HS-27A (cell line): Measurements from ENCODE around the gene AMBRA1.

Experiments used
- DNase-seq: peaks from one replicate; pipeline ENCODE4 v3.0.0-alpha.2; 2012; ENCODE audit warnings: low read depth, missing footprints

The AMBRA1 gene

GRCh38 chr11:46505741-46506482 is 87.9 kb downstream of the AMBRA1 start:
- DNase-seq = no peak

- DNase-seq = no peak
These were observed 88.8 kb downstream of the AMBRA1 start for GRCh38 chr11:46504817-46505613.

- DNase-seq = no peak
These were observed 94.0 kb downstream of the AMBRA1 start for GRCh38 chr11:46499821-46500220.

GRCh38 chr11:46498968-46499367 is 94.9 kb downstream of the AMBRA1 start:
- DNase-seq = no peak

- DNase-seq = no peak
These were observed 95.6 kb downstream of the AMBRA1 start for GRCh38 chr11:46498179-46498578.

GRCh38 chr11:46497498-46497897 is 96.3 kb downstream of the AMBRA1 start:
- DNase-seq = no peak

- DNase-seq = no peak
These were observed 100.0 kb downstream of the AMBRA1 start for GRCh38 chr11:46493791-46494190.

- no peak for DNase-seq
These were observed 101.3 kb downstream of the AMBRA1 start for GRCh38 chr11:46492532-46492931.

- no peak for DNase-seq
These were observed 102.0 kb downstream of the AMBRA1 start for GRCh38 chr11:46491661-46492330.

GRCh38 chr11:46490666-46491065 is 103.2 kb downstream of the AMBRA1 start:
- no peak for DNase-seq

- no peak for DNase-seq
These were observed 103.9 kb downstream of the AMBRA1 start for GRCh38 chr11:46489656-46490560.

GRCh38 chr11:46485856-46486443 is 107.9 kb downstream of the AMBRA1 start:
- no peak for DNase-seq

GRCh38 chr11:46484101-46484500 is 109.7 kb downstream of the AMBRA1 start:
- DNase-seq = no peak

GRCh38 chr11:46480909-46481308 is 112.9 kb downstream of the AMBRA1 start:
- no peak for DNase-seq

- DNase-seq = no peak
These were observed 113.6 kb downstream of the AMBRA1 start for GRCh38 chr11:46480166-46480726.

- no peak for DNase-seq
These were observed 114.2 kb downstream of the AMBRA1 start for GRCh38 chr11:46479601-46480000.

- no peak for DNase-seq
These were observed 115.6 kb downstream of the AMBRA1 start for GRCh38 chr11:46478196-46478595.

- no peak for DNase-seq
These were observed 116.7 kb downstream of the AMBRA1 start for GRCh38 chr11:46477136-46477535.

- DNase-seq = no peak
These were observed 117.8 kb downstream of the AMBRA1 start for GRCh38 chr11:46475926-46476545.

GRCh38 chr11:46475051-46475925 is 118.5 kb downstream of the AMBRA1 start:
- DNase-seq = no peak
